ENCODE data around the gene AEBP1. TPM values are rescaled to one million over a fixed set of nuclear protein-coding genes. Genes with fewer than 3 reads are reported as not detected.

AEBP1 gene
- total and polyA plus RNA-seq, 8 donors: 14.6 to 179 (median 41.2) TPM

GRCh38 chr7:44060091-44060947 is 43.8 kb upstream of the AEBP1 start:
- H3K9me3 ChIP-seq: no peaks in the 10 kb centered on the region
- peaks cover 13 to 19% (median 19%) of the 10 kb centered on the region in 4 donors for H3K4me1 ChIP-seq
- no peak overlapping the region for H3K27ac ChIP-seq
- no peak for DNase-seq
- WGBS, 5 donors: 88 to 97% (median 95%) methylated on average over 15 to 21 of the region's 21 CpGs
- H3K27me3 ChIP-seq: no peaks in the 10 kb centered on the region
- H3K36me3 ChIP-seq: peaks cover 55 to 75% (median 73%) of the 10 kb centered on the region in 4 donors
- H3K4me3 ChIP-seq: no peak overlapping the region
- TF ChIP-seq CTCF (IDR thresholded peaks at IDR 0.05) (no peak), POLR2A (IDR thresholded peaks at IDR 0.05) (no peak), EP300 (IDR thresholded peaks at IDR 0.05) (no peak)
- intact Hi-C loops (cut with DNase I; ENCODE audit: low total_unique reads): no loop called here

- Histone ChIP-seq H3K4me3 (no peak overlapping the region), H3K36me3 (peaks cover 55 to 68% (median 66%) of the 10 kb centered on the region in 4 donors), H3K27me3 (no peaks in the 10 kb centered on the region), H3K4me1 (peaks cover 19 to 27% (median 26%) of the 10 kb centered on the region in 4 donors), H3K27ac (no peak overlapping the region), H3K9me3 (no peaks in the 10 kb centered on the region)
- DNase-seq: no peak
- intact Hi-C loops (cut with DNase I; ENCODE audit: low total_unique reads): no loop called here
- WGBS, 5 donors: 80 to 93% (median 85%) methylated on average over 8 of the region's 8 CpGs
- no peak for TF ChIP-seq EP300 (IDR thresholded peaks at IDR 0.05)
- no peak for TF ChIP-seq POLR2A (IDR thresholded peaks at IDR 0.05)
- TF ChIP-seq POLR2AphosphoS5 (IDR thresholded peaks at IDR 0.05): no peak
- no peak for TF ChIP-seq CTCF (IDR thresholded peaks at IDR 0.05)
Observed at GRCh38 chr7:44060948-44061644, 43.0 kb upstream of the AEBP1 start.

GRCh38 chr7:44061645-44062179 is 42.4 kb upstream of the AEBP1 start:
- no peak for TF ChIP-seq POLR2AphosphoS5 (IDR thresholded peaks at IDR 0.05)
- no peak for TF ChIP-seq POLR2A (IDR thresholded peaks at IDR 0.05)
- TF ChIP-seq EP300 (IDR thresholded peaks at IDR 0.05): no peak
- no peak for TF ChIP-seq CTCF (IDR thresholded peaks at IDR 0.05)
- Histone ChIP-seq H3K4me1 (peaks cover 19 to 33% (median 28%) of the 10 kb centered on the region in 4 donors), H3K4me3 (no peak overlapping the region), H3K27me3 (no peaks in the 10 kb centered on the region), H3K27ac (no peak overlapping the region), H3K36me3 (peaks cover 50 to 61% (median 60%) of the 10 kb centered on the region in 4 donors), H3K9me3 (no peaks in the 10 kb centered on the region)
- WGBS, 5 donors: 82 to 92% (median 89%) methylated on average over 4 to 8 of the region's 8 CpGs
- DNase-seq: no peak
- intact Hi-C loops (cut with DNase I; ENCODE audit: low total_unique reads): no loop called here

GRCh38 chr7:44062180-44062902 is 41.8 kb upstream of the AEBP1 start:
- peaks cover 44 to 55% (median 54%) of the 10 kb centered on the region in 4 donors for H3K36me3 ChIP-seq
- intact Hi-C loops (cut with DNase I; ENCODE audit: low total_unique reads): no loop called here
- 71 to 87% (median 87%) methylated on average over 3 to 11 of the region's 11 CpGs for WGBS, 5 donors
- no peak for DNase-seq
- H3K27ac ChIP-seq: no peak overlapping the region
- H3K4me1 ChIP-seq: peaks cover 19 to 34% (median 29%) of the 10 kb centered on the region in 4 donors
- no peak overlapping the region for H3K4me3 ChIP-seq
- no peaks in the 10 kb centered on the region for H3K27me3 ChIP-seq
- no peaks in the 10 kb centered on the region for H3K9me3 ChIP-seq
- TF ChIP-seq EP300 (IDR thresholded peaks at IDR 0.05) (no peak), POLR2AphosphoS5 (IDR thresholded peaks at IDR 0.05) (no peak), CTCF (IDR thresholded peaks at IDR 0.05) (no peak), POLR2A (IDR thresholded peaks at IDR 0.05) (no peak)
